Calu3 (cell line): ENCODE measurements around the gene ETV2. TPM values are rescaled to one million over a fixed set of nuclear protein-coding genes. Genes with fewer than 3 reads are reported as not detected.
A peak's percentile ranks its signal among the peaks of the same experiment; 100 is the strongest.

Experiments used
- BruUV-seq: library from RNA; stranded (reverse); fragments of 400-500 nt; replicated peaks from 2 replicates; lab custom pipeline; 2021; lab: Mats Ljungman, UMichigan
- CTCF ChIA-PET: fragments of 300-600 bp; sonication (Branson Sonifier 250); formaldehyde crosslinking; loops from one replicate; lab custom pipeline; 2022; ENCODE audit warnings: antibody characterized with exemption; lab: Charles Lee
- DNase-seq: peaks from one replicate; pipeline ENCODE4 v3.0.0; 2022
- H3K27ac Mint-ChIP-seq: one replicate; pipeline ENCODE4 v1.8.0; 2022; ENCODE audit warnings: mixed read lengths; ENCODE audit not compliant: unreplicated experiment
- H3K27me3 Mint-ChIP-seq: one replicate; pipeline ENCODE4 v1.8.0; 2022; ENCODE audit warnings: mixed read lengths; ENCODE audit not compliant: unreplicated experiment
- H3K36me3 Mint-ChIP-seq: one replicate; pipeline ENCODE4 v1.8.0; 2022; ENCODE audit warnings: mild to moderate bottlenecking, moderate library complexity, mixed read lengths; ENCODE audit not compliant: insufficient read depth, unreplicated experiment
- H3K4me1 Mint-ChIP-seq: one replicate; pipeline ENCODE4 v1.8.0; 2022; ENCODE audit warnings: mild to moderate bottlenecking, low read depth, mixed read lengths; ENCODE audit not compliant: unreplicated experiment
- H3K4me3 Mint-ChIP-seq: one replicate; pipeline ENCODE4 v1.8.0; 2022; ENCODE audit warnings: mild to moderate bottlenecking, low read depth, moderate library complexity, mixed read lengths; ENCODE audit not compliant: unreplicated experiment
- H3K9me3 Mint-ChIP-seq: one replicate; pipeline ENCODE4 v1.8.0; 2022; ENCODE audit warnings: low read depth, mixed read lengths; ENCODE audit not compliant: unreplicated experiment
- CTCF ChIP-seq: fragments of 200-600 bp; IDR thresholded peaks from one replicate; pipeline ENCODE4 v1.8.0; 2022; ENCODE audit warnings: antibody characterized with exemption; ENCODE audit not compliant: unreplicated experiment
- intact Hi-C: fragments of 100-400 bp; cut with micrococcal nuclease; formaldehyde crosslinking; loops from one replicate; pipeline ENCODE4 v1.10.0; 2022; ENCODE audit not compliant: unreplicated experiment
- total RNA-seq: library from RNA; stranded (reverse); gene quantifications from 2 replicates; pipeline ENCODE4 v1.2.3, GENCODE V29; 2022

The ETV2 gene
- total RNA-seq, 1 experiment from 2014 or later, result 1.3 TPM

- CTCF ChIA-PET, result interaction anchor here (0.6 to 0.7 kb wide), 3 partner anchors 31 to 171 kb away, joined by 3 to 5 read pairs (median 5); partner anchors contain the start of gene IGFLR1
- no TSS peak for BruUV-seq
- TF ChIP-seq CTCF, result no peak
- peaks cover 13% of the 10 kb centered on the region for H3K4me1 Mint-ChIP-seq
- H3K4me3 Mint-ChIP-seq, result no peak overlapping the region
- intact Hi-C loops, result no loop called here
- H3K27me3 Mint-ChIP-seq, result no peaks in the 10 kb centered on the region
- no peak for DNase-seq
- no peaks in the 10 kb centered on the region for H3K9me3 Mint-ChIP-seq
- H3K27ac Mint-ChIP-seq, result no peak overlapping the region
- H3K36me3 Mint-ChIP-seq, result peaks cover 85% of the 10 kb centered on the region
Observed at GRCh38 chr19:35655600-35655999, 14.1 kb downstream of the ETV2 start.

- Mint-ChIP-seq H3K36me3 (peaks cover 81% of the 10 kb centered on the region), H3K4me1 (peaks cover 3% of the 10 kb centered on the region), H3K27ac (no peak overlapping the region), H3K9me3 (no peaks in the 10 kb centered on the region), H3K27me3 (no peaks in the 10 kb centered on the region), H3K4me3 (no peak overlapping the region)
- CTCF ChIA-PET, result no interaction called here
- intact Hi-C loops, result no loop called here
- no peak for TF ChIP-seq CTCF
- no TSS peak for BruUV-seq
- no peak for DNase-seq
Observed at GRCh38 chr19:35656700-35657099, 15.2 kb downstream of the ETV2 start.

GRCh38 chr19:35657904-35658700 lies 16.6 kb downstream of the ETV2 start:
- no peak overlapping the region for H3K4me3 Mint-ChIP-seq
- CTCF ChIA-PET, result no interaction called here

GRCh38 chr19:35661995-35662340 lies 20.4 kb downstream of the ETV2 start:
- H3K36me3 Mint-ChIP-seq, result peaks cover 37% of the 10 kb centered on the region
- no peak overlapping the region for H3K27ac Mint-ChIP-seq
- no peak for DNase-seq
- intact Hi-C loops, result no loop called here
- CTCF ChIA-PET, result interaction anchor here (0.7 to 1.2 kb wide), 2 partner anchors 30 to 113 kb away, joined by 3 read pairs; no protein-coding TSS in a partner anchor
- no peaks in the 10 kb centered on the region for H3K9me3 Mint-ChIP-seq
- peaks cover 14% of the 10 kb centered on the region for H3K27me3 Mint-ChIP-seq
- BruUV-seq, result no TSS peak
- no peak overlapping the region for H3K4me3 Mint-ChIP-seq
- no peak for TF ChIP-seq CTCF
- no peaks in the 10 kb centered on the region for H3K4me1 Mint-ChIP-seq

More at GRCh38 chr19:35657904-35658700, 16.6 kb downstream of the ETV2 start:
- BruUV-seq, result no TSS peak
- TF ChIP-seq CTCF, result peak; percentile 41
- intact Hi-C loops, result no loop called here
- Mint-ChIP-seq H3K4me1 (no peaks in the 10 kb centered on the region), H3K27me3 (no peaks in the 10 kb centered on the region), H3K27ac (no peak overlapping the region), H3K9me3 (no peaks in the 10 kb centered on the region), H3K36me3 (peaks cover 67% of the 10 kb centered on the region)
- no peak for DNase-seq
